Mucosa of rectum (tissue), 2 donors: ENCODE data around the gene CAMK2B.

Source experiments
- H3K27ac ChIP-seq, 2 donors: one replicate each; pipeline ENCODE4 v1.7.0; 2013; ENCODE audit warnings: inconsistent platforms in 2 of 2, low read depth in 2 of 2, low read length in 2 of 2
- H3K27me3 ChIP-seq, 2 donors: one replicate each; pipeline ENCODE4 v1.7.0; 2013; ENCODE audit warnings: low read length in 2 of 2; ENCODE audit not compliant: control insufficient read depth in 2 of 2, insufficient read depth in 2 of 2
- H3K36me3 ChIP-seq, 2 donors: one replicate each; pipeline ENCODE4 v1.7.0; 2013; ENCODE audit warnings: low read length in 2 of 2; ENCODE audit not compliant: control insufficient read depth in 2 of 2, insufficient read depth in 2 of 2
- H3K4me1 ChIP-seq, 2 donors: one replicate each; pipeline ENCODE4 v1.7.0; 2013; ENCODE audit warnings: low read length in 2 of 2, mild to moderate bottlenecking in 1 of 2; ENCODE audit not compliant: control insufficient read depth in 2 of 2, insufficient read depth in 2 of 2
- H3K4me3 ChIP-seq, 2 donors: one replicate each; pipeline ENCODE4 v1.7.0; 2013; ENCODE audit warnings: low read length in 2 of 2
- H3K9ac ChIP-seq, 2 donors: one replicate each; pipeline ENCODE4 v1.7.0; 2013; ENCODE audit warnings: low read length in 2 of 2, low read depth in 1 of 2, mild to moderate bottlenecking in 1 of 2
- H3K9me3 ChIP-seq, 2 donors: one replicate each; pipeline ENCODE4 v1.7.0; 2013; ENCODE audit warnings: low read length in 2 of 2; ENCODE audit not compliant: control insufficient read depth in 2 of 2
- donor health status: healthy.
- donor health status: Normal muscosa, but diverticular disease.

The CAMK2B gene

DNA sequence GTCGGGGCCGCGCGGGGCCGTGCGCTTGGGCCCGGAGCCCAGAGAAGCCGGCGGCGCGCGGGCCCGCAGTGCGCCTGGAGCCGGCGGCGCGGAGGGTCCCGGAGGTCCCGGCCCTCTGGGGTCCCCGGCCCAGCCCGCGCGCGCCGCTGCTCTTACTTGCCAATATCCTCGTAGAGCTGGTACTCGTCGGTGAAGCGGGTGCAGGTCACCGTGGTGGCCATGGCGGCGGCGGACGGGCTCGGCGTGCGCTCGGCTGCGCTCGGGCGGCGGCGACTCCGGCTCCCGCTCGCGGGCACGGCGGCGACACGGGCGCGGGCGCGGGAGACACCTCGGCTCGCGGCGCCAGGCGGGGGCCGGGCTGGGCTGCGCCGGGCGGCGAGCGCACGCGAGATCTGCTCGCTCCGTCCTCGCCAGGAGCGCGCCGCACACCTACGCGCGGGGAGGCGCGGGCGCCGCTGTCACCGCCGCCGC, at the start of gene CAMK2B:
TSS of gene CAMK2B (minus strand) at position 394 of the 471 bp plus-strand sequence. CDS start at position 221, 173 bp downstream.
- no peaks in the 10 kb centered on the region for H3K36me3 ChIP-seq
- H3K27ac ChIP-seq: no peak within 1 kb of the TSS
- no peaks in the 10 kb centered on the region for H3K4me1 ChIP-seq
- no peaks in the 10 kb centered on the region for H3K9me3 ChIP-seq
- H3K4me3 ChIP-seq: no peak within 1 kb of the TSS
- peaks cover 7 to 33% of the 10 kb centered on the region in 2 donors for H3K27me3 ChIP-seq
- H3K9ac ChIP-seq: no peak within 1 kb of the TSS

- Histone ChIP-seq H3K9ac (no peak overlapping the region), H3K27me3 (peaks cover 0 to 5% of the 10 kb centered on the region in 2 donors), H3K4me3 (no peak overlapping the region), H3K9me3 (no peaks in the 10 kb centered on the region), H3K27ac (no peak overlapping the region), H3K4me1 (no peaks in the 10 kb centered on the region), H3K36me3 (no peaks in the 10 kb centered on the region)
These were observed 48.8 kb upstream of the CAMK2B start for GRCh38 chr7:44374007-44374763.

DNA sequence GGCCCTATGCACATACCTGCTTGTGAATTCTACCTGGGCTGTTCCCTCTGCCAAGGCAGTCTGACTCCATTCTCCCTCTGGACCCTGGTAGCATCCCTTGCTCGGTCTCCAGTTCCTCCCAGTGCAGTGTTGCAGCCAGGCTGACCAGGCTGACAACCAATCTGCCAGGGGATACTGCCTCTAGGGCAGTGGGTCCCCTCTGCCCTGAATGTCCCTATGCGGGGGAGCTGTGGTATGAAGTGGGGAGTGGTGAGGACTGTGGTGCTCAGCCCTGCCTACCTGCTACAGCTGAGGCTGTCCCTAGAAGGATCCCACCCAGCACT, 48.0 kb upstream of the CAMK2B start:
- H3K36me3 ChIP-seq: no peaks in the 10 kb centered on the region
- no peak overlapping the region for H3K9ac ChIP-seq
- no peak overlapping the region for H3K27ac ChIP-seq
- no peak overlapping the region for H3K4me3 ChIP-seq
- peaks cover 0 to 11% of the 10 kb centered on the region in 2 donors for H3K27me3 ChIP-seq
- no peaks in the 10 kb centered on the region for H3K4me1 ChIP-seq
- H3K9me3 ChIP-seq: no peaks in the 10 kb centered on the region

DNA sequence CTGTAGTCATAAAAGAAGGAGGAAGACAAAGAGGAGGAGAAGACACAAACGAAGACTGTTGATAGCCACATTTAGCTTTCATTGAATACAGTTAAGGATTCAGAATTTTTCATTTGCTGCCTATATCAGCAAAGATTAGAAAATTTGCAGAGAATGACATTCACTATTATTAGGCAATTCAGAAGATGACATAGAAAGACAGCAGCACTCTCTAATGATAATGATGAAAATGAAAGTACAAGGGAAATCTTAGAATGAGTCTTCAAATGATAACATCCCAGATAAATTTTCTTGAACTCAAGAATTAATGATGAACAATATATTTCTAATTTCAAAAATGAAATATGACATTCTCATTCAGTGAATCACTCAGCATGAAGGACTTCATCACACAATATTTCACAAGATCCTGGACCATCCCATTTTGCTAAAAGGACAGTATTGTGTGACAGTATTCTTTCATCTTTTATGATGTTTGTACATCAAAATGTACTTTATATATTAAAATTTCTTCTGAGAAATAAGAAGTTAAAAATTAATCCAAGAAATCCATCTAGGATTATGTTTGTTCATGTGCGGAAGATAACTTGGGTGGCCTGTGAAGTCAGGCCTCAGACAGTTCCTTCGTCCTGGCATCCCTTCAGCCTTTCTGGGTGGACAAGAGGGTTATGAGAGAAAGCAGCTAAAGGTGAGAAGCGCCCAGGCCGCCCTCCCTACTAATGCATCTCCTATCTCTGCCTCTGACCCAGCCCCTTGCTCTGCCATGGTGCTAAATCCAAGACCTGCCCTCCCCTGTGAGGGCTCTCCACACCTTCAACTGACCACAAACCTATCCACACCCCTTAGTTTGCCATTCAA, 47.4 kb upstream of the CAMK2B start:
- Histone ChIP-seq H3K36me3 (no peaks in the 10 kb centered on the region), H3K9ac (no peak overlapping the region), H3K9me3 (no peaks in the 10 kb centered on the region), H3K27ac (no peak overlapping the region), H3K4me1 (no peaks in the 10 kb centered on the region), H3K27me3 (peaks cover 0 to 11% of the 10 kb centered on the region in 2 donors), H3K4me3 (no peak overlapping the region)

GRCh38 chr7:44368885-44369284, 43.5 kb upstream of the CAMK2B start:
- H3K27ac ChIP-seq: no peak overlapping the region
- no peaks in the 10 kb centered on the region for H3K36me3 ChIP-seq
- no peaks in the 10 kb centered on the region for H3K4me1 ChIP-seq
- H3K9ac ChIP-seq: no peak overlapping the region
- H3K9me3 ChIP-seq: no peaks in the 10 kb centered on the region
- peaks cover 7 to 9% of the 10 kb centered on the region in 2 donors for H3K27me3 ChIP-seq
- H3K4me3 ChIP-seq: no peak overlapping the region

DNA sequence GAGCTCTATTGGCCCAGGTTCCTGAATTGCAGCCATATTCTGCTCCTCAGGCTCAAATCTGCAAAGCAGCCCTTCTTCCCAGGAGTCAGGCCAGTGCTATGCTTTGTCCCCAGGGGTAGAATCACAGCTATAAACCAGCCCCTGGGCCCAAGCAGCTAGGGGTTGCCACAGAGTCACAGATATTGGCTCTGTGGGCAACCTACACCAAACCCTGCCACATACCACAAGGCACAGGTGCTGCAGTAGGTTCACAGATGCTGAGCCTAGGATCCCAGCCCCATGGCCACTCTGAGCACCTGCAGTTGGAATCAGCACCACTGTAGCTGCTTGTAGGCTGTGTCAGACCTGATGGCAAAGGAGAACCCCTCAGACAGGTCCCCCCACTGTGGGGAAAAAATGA, 43.1 kb upstream of the CAMK2B start:
- H3K27ac ChIP-seq: no peak overlapping the region
- H3K4me3 ChIP-seq: no peak overlapping the region
- H3K36me3 ChIP-seq: no peaks in the 10 kb centered on the region
- peaks cover 7 to 9% of the 10 kb centered on the region in 2 donors for H3K27me3 ChIP-seq
- no peaks in the 10 kb centered on the region for H3K9me3 ChIP-seq
- H3K9ac ChIP-seq: no peak overlapping the region
- H3K4me1 ChIP-seq: no peaks in the 10 kb centered on the region

DNA sequence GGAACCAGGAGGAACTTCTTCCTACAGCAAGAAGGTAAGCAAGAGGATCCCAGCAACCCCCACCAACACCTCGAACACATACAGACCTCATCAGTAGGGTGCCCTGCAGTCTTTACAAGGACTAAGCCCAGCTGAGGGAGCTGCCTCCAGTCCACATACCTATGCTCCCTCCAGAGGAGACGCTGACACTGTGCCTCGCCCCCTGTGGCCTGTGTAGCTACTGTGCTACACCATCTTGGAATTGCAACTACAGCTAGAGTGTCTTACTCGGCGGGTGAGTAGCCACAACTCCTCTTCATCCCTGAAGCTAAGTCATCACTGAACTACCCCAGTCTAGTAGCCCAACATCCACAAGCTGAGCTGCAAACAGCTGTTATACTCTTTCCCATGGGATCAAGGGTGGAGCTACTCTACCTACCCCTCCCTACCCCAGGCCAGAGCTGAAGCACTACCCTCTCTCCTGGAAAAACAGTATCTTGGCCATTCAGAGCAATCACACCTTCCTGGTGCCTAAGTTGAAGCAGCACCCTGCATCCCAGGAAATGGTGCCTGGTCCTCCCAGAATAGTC, 42.2 kb upstream of the CAMK2B start:
- Histone ChIP-seq H3K36me3 (no peaks in the 10 kb centered on the region), H3K9ac (no peak overlapping the region), H3K4me3 (no peak overlapping the region), H3K27ac (no peak overlapping the region), H3K27me3 (peaks cover 6 to 7% of the 10 kb centered on the region in 2 donors), H3K9me3 (no peaks in the 10 kb centered on the region), H3K4me1 (no peaks in the 10 kb centered on the region)

DNA sequence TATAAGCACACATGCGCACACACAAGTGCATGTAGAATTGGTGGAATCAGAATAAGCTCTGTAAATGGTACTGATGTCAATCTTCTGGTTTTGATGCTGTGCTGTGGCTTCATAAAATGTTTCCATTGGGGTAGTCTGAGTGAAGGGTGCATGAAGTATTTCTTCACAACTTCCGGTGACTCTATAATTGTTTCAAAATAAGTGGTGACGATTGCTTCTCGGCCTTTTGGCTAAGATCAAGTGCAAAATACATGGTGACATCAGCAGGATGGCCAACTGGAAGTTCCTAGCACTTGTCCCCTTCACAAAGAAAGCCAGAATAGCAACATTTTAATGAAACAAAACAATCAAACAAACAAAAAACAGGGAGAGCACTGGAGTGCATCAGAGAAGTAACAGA, 41.6 kb upstream of the CAMK2B start:
- no peak overlapping the region for H3K4me3 ChIP-seq
- peaks cover 6 to 7% of the 10 kb centered on the region in 2 donors for H3K27me3 ChIP-seq
- H3K4me1 ChIP-seq: no peaks in the 10 kb centered on the region
- no peaks in the 10 kb centered on the region for H3K36me3 ChIP-seq
- H3K9me3 ChIP-seq: no peaks in the 10 kb centered on the region
- H3K27ac ChIP-seq: no peak overlapping the region
- H3K9ac ChIP-seq: no peak overlapping the region

- Histone ChIP-seq H3K36me3 (no peaks in the 10 kb centered on the region), H3K27me3 (no peaks in the 10 kb centered on the region), H3K9me3 (no peaks in the 10 kb centered on the region), H3K4me1 (no peaks in the 10 kb centered on the region), H3K27ac (no peak overlapping the region), H3K9ac (no peak overlapping the region), H3K4me3 (no peak overlapping the region)
These were observed 28.3 kb upstream of the CAMK2B start for GRCh38 chr7:44353668-44354067.
